GM19239 (cell line): ENCODE measurements around the gene EML4.
"Not testable (repeated sequence)": the region's sequence is repeated elsewhere in the genome, so short reads cannot be mapped to it uniquely, and the experiment has no call there.

ENCODE experiments used
- DNase-seq: peaks from one replicate; pipeline ENCODE4 v3.0.0; 2011; ENCODE audit warnings: low spot score; ENCODE audit not compliant: insufficient read length
- FAIRE-seq: peaks from 2 replicates; lab custom pipeline; 2011; peaks lifted over from hg19 to GRCh38; lab: Jason Lieb, UNC

EML4 gene

GRCh38 chr2:42364658-42365057 is 195.5 kb downstream of the EML4 start:
- FAIRE-seq (no peak), DNase-seq (no peak)

DNA sequence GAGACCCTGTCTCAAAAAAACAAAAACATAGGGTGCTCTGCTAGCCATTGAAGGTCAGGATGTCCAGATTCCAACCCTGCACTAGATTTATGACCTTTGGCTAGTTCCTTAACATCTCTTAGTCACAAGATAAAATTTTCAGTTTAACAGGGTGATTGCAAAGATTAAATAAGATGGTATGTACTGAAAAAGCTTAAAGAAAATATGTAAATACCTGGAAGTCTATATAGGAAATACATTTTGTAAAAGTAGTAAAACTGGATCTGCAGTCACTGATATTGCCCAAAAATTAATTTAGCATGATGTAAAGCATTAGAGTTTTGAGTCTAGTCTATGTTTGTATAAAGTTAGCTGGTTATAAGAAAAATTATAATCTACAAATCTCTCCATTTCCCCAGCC is 197.3 kb downstream of the EML4 start:
- DNase-seq, result no peak
- FAIRE-seq, result no peak

- no peak for DNase-seq
- no peak for FAIRE-seq
Measured at GRCh38 chr2:42367835-42368234, 198.7 kb downstream of the EML4 start.

- no peak for DNase-seq
Measured at GRCh38 chr2:42368817-42369531, 199.8 kb downstream of the EML4 start.

DNA sequence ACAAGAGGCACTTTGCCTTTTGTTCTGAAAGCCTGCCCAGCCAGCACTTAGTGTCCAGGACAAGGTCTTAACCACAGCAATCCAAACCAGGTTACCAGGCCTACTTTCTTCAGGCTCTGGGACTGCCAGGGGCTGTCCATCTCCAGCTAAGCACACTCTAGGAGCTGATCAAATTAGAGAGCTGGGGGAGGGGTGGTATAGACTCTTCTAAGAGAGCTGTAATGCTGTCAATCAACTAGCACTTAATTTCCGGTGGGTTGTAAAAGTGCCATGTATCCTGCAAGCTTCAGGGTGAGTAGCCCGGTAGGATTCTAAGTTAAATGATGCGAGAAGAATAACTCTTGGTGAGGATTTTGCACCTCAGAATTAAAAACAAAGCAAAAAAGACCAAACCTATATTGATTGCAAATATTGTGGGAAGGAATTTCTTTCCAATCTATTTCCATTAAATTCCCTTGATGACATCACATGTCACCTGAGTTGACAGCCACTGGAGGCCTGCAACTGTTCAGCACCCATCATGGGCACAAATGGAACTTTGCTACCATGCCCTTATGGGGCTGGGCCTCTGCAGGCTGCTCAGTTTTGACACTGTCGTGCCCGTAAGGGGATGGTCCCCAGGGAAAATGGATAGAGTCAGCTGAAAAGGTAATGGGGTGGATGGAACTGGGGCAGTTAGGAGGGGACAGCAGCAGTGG is 200.5 kb downstream of the EML4 start:
- FAIRE-seq, result no peak
- DNase-seq, result no peak

More at GRCh38 chr2:42368817-42369531, 199.8 kb downstream of the EML4 start:
- FAIRE-seq, result no peak

DNA sequence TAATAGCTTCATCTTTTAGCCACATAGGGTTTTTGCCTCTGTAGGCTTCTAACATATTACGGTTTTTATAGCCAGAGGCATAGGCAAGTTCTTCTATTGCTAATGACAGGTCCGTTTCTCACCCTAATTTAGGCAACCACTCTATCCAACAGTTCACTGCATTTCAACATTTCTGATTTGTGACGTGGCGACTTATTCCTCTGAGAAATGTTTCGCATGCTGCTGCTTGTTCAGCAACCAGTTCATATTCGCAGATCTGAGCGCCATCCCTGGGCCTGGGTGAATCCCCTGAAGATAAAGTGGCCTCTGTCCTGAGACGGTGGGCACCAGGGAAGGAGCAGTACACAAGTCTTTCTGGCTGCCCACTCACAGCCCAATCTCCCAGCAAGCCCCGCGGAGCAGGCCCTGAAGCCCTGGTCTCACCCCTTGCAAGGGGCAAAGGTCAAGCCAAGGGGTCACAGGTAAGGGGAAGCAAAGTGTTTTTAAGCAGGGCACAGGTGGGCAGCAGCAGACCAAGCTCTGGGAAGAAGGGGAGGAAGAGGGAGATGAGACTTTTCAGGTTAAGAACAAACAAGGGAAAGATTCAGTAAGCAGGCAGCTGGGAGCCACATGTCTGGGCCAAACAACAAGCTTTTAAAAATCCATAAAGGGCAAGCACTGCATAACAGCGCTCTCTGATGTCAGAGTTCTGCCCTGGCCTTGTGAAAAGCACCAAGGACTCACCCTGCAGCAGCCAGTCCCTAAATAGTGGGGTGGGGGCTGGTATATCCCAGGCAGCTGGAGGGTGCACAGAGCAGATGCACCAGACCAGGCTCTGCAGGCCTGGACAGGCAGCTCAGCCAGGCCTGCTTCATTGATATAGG is 202.7 kb downstream of the EML4 start:
- FAIRE-seq (no peak), DNase-seq (no peak)

DNA sequence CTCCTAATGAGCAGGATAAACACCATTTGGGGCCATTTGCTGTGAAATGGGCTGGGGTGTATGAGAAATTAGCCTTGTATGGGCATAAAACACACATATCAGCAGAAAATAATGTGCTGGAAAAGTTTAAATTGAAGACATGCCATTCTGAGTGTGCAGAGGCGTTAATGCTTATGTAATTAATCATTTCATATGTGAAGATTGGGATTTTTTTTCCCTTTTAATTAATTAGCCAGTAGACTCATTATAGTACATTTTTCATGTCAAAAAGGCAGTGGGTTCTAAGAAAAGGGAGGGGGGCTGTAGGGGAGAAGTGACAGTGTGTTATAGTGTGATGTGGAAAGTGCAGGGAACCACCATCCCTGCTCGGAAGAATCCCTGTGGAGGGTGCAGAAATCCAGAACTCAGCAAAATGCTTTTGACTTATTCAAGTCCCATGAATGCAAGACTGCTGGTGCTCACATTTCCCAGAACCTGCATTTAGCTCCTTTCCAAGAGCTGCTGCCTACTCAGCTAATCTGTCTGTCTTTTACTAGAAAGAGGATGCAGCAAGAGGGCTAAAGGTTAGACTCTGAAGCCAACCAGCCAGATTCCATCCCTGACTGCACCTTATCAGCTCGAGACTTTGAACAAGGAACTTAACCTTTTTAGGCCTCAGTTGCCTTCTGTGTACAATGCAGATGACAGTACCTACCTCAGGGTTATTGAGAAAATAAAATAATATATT is 203.5 kb downstream of the EML4 start:
- no peak for DNase-seq
- no peak for FAIRE-seq

- FAIRE-seq, result no peak
- DNase-seq, result no peak
Measured at GRCh38 chr2:42376758-42377157, 207.6 kb downstream of the EML4 start.

DNA sequence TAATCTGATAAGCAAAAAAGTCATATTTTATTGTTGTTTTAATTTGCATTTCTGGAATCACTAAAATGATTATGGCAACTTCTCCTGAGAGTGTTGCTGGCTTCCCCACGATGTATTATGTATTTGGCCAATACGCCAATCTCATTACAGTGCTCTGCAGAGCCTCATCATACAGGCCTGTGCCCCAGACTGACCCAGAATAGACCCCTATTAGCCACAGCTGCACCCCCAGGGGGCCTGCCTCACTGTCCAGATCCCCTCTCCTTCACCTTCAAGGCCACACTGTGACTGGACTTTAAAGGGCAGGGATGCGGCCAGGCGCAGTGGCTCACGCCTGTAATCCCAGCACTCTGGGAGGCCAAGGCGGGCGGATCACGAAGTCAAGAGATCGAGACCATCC is 209.3 kb downstream of the EML4 start:
- FAIRE-seq, result no peak
- no peak for DNase-seq

GRCh38 chr2:42380026-42380425 is 210.9 kb downstream of the EML4 start:
- not testable (repeated sequence) for FAIRE-seq, DNase-seq

DNA sequence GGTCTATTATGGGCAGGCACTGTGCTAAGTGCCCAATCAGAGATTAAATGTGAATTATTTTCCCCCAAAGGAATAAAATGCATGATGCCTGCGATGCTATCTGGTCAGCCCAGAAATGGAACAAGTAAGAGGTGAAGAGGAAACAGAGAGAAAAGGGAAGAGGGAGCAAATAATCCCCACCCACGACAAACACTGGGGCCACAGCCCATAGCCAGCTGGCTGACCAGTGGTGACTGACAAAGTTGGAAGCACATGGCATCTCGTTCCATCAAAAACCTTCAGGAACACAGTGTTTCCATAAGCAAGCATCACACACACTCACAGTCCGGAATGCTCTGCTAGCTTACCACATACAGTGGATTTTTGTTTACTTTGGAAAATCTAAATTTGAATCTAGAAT is 213.0 kb downstream of the EML4 start:
- FAIRE-seq, result no peak
- DNase-seq, result no peak
